Parathyroid adenoma (tissue), 2 donors: ENCODE data around the gene CNTN1.
"Not testable (repeated sequence)": the region's sequence is repeated elsewhere in the genome, so short reads cannot be mapped to it uniquely, and the experiment has no call there.

Experiments used
- H2AFZ ChIP-seq: fragments of 300-600 bp; sonication (generic); one replicate; pipeline ENCODE4 v1.7.0; 2017; ENCODE audit warnings: antibody characterized with exemption, mild to moderate bottlenecking
- H3K27ac ChIP-seq: fragments of 300-600 bp; sonication (generic); one replicate; pipeline ENCODE4 v1.7.0; 2017
- H3K27me3 ChIP-seq: fragments of 300-600 bp; sonication (generic); one replicate; pipeline ENCODE4 v1.7.0; 2017; ENCODE audit warnings: low read length; ENCODE audit not compliant: control insufficient read depth, insufficient read depth
- H3K36me3 ChIP-seq: fragments of 300-600 bp; sonication (generic); one replicate; pipeline ENCODE4 v1.7.0; 2017; ENCODE audit warnings: low read length; ENCODE audit not compliant: control insufficient read depth, insufficient read depth
- H3K4me1 ChIP-seq: fragments of 300-600 bp; sonication (generic); one replicate; pipeline ENCODE4 v1.7.0; 2017; ENCODE audit warnings: control low read depth
- H3K4me2 ChIP-seq: fragments of 300-600 bp; sonication (generic); one replicate; pipeline ENCODE4 v1.7.0; 2017; ENCODE audit warnings: low read length
- H3K4me3 ChIP-seq: fragments of 300-600 bp; sonication (generic); one replicate; pipeline ENCODE4 v1.7.0; 2017; ENCODE audit warnings: low read depth, low read length
- H3K79me2 ChIP-seq: fragments of 300-600 bp; sonication (generic); one replicate; pipeline ENCODE4 v1.7.0; 2017; ENCODE audit warnings: control low read depth
- H3K9ac ChIP-seq: fragments of 300-600 bp; sonication (generic); one replicate; pipeline ENCODE4 v1.7.0; 2017; ENCODE audit warnings: mild to moderate bottlenecking
- H3K9me3 ChIP-seq: fragments of 300-600 bp; sonication (generic); one replicate; pipeline ENCODE4 v1.7.0; 2017; ENCODE audit warnings: low read length; ENCODE audit not compliant: control insufficient read depth
- TF ChIP-seq, protein P1 (sequence below): fragments of 300-600 bp; sonication (generic); IDR thresholded peaks from one replicate; pipeline ENCODE4 v1.7.0; 2017; ENCODE audit warnings: antibody characterized with exemption, mild to moderate bottlenecking
- donor health status: primary hyperparathyroidism.

CNTN1 gene

DNA sequence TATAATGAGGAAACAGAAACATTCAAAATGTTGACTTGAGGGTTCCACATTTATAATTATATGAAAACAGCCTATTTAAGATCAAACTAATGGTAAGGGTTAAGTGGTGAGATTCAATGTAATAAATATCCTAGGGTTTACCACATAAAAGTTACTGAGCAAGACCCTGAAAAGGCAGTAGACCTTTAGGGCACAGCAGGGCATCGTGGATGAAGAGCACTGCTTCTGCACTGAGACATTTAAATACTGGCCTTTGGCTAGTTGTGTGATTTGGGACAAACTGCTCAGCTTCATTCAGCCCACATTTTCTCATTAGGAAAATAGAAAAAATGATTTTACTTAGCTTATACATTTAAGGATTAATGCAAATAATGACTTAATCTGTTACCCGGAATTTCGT lies 42.0 kb downstream of the CNTN1 start:
- Histone ChIP-seq H3K4me3 (no peak overlapping the region), H3K9ac (no peak overlapping the region), H3K27ac (no peak overlapping the region), H3K79me2 (no peaks in the 10 kb centered on the region), H3K9me3 (no peaks in the 10 kb centered on the region), H3K27me3 (no peaks in the 10 kb centered on the region), H3K4me2 (no peak overlapping the region), H2AFZ (no peak overlapping the region), H3K4me1 (no peaks in the 10 kb centered on the region), H3K36me3 (no peaks in the 10 kb centered on the region)
- TF ChIP-seq, protein P1, sequence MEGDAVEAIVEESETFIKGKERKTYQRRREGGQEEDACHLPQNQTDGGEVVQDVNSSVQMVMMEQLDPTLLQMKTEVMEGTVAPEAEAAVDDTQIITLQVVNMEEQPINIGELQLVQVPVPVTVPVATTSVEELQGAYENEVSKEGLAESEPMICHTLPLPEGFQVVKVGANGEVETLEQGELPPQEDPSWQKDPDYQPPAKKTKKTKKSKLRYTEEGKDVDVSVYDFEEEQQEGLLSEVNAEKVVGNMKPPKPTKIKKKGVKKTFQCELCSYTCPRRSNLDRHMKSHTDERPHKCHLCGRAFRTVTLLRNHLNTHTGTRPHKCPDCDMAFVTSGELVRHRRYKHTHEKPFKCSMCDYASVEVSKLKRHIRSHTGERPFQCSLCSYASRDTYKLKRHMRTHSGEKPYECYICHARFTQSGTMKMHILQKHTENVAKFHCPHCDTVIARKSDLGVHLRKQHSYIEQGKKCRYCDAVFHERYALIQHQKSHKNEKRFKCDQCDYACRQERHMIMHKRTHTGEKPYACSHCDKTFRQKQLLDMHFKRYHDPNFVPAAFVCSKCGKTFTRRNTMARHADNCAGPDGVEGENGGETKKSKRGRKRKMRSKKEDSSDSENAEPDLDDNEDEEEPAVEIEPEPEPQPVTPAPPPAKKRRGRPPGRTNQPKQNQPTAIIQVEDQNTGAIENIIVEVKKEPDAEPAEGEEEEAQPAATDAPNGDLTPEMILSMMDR: no peak

DNA sequence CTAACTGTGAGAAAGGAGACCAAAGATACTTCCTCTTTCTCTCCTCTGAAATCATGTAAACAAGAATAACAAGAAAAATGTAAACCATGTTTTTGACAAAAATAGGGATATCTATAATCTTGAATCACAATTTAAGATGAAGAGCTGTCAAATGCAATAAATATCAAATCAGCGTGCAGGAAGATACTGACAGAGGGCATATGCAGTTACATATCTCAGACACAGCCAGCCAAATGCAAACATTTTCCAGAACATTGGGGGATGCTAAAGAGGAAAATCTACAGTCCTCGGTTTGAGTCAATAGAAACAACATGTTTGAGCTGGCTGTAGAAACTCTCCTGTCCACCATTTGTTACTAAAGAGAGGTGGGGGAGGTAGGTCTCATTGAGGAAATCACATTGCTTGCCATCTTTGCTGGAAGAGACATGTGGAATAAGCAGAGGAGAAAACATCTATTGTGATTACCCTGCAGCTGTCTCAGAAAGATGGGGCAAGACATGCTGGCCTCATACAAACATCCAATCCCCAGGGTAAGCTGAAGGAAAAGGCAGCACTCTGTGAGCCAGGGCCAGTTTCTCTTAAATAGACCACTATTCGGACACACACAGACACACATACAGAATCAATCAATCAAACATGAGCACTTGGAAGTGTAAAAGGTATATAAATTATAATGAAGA lies 43.5 kb downstream of the CNTN1 start:
- Histone ChIP-seq H3K79me2 (no peaks in the 10 kb centered on the region), H3K4me3 (no peak overlapping the region), H2AFZ (no peak overlapping the region), H3K36me3 (no peaks in the 10 kb centered on the region), H3K27me3 (no peaks in the 10 kb centered on the region), H3K9me3 (no peaks in the 10 kb centered on the region), H3K4me2 (no peak overlapping the region), H3K9ac (no peak overlapping the region), H3K27ac (no peak overlapping the region), H3K4me1 (no peaks in the 10 kb centered on the region)
- TF ChIP-seq, protein P1: no peak

DNA sequence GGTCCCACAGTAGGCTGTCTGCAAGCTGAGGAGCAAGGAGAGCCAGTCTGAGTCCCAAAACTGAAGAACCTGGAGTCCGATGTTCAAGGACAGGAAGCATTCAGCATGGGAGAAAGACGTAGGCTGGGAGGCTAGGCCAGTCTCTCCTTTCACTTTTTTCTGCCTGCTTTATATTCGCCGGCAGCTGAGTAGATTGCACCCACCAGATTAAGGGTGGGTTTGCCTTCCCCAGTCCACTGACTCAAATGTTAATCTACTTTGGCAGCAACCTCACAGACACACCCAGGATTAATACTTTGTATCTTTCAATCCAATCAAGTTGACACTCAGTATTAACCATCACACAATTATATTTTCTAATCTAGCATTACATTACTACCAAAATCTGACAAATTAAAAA lies 45.2 kb downstream of the CNTN1 start:
- H3K79me2 ChIP-seq, H3K9ac ChIP-seq, H3K36me3 ChIP-seq, H3K27ac ChIP-seq, H3K27me3 ChIP-seq, H3K9me3 ChIP-seq, H2AFZ ChIP-seq, H3K4me3 ChIP-seq, H3K4me2 ChIP-seq, H3K4me1 ChIP-seq: not testable (repeated sequence)

DNA sequence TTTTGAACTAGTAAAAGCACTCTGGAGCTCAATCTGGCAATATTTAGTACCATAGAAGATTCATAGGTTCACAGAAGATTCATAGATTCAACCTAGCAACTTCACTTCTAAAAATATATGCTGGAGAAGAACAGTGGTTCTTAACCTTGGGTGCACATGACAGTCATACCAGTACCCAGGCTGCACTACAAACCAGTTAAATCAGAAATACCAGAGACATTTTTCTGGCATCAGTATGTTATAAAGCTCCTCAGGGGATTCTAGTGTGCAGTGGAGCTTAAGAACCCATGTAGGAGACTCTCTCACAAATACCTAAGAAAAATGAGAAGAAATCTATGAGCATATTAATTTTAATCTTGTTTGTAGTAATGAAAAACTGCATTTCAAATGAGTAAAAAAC lies 46.6 kb downstream of the CNTN1 start:
- Histone ChIP-seq H3K4me1 (no peaks in the 10 kb centered on the region), H3K27ac (no peak overlapping the region), H3K36me3 (no peaks in the 10 kb centered on the region), H2AFZ (no peak overlapping the region), H3K9me3 (no peaks in the 10 kb centered on the region), H3K27me3 (no peaks in the 10 kb centered on the region), H3K4me3 (no peak overlapping the region), H3K9ac (no peak overlapping the region), H3K4me2 (no peak overlapping the region), H3K79me2 (no peaks in the 10 kb centered on the region)
- TF ChIP-seq, protein P1: no peak

DNA sequence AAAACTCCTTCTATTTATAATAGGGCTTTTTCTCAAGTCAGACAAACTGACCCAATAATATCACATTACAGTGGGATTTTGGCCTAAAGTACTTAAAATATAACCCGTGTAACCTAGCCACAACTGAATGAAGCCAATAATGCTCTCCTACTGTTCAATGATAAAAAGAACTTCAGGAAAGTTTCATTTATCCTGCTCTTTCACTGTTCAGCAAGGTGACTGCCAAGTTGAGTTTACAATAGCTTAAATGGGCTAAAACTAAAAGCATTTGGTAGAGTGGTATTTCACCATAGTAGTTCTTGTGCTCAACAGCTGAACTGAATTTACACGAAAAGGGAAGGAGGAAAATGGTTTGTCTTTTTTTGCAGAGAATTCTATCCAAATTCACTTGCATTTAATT lies 49.8 kb downstream of the CNTN1 start:
- Histone ChIP-seq H3K4me3 (no peak overlapping the region), H3K27me3 (no peaks in the 10 kb centered on the region), H3K9ac (no peak overlapping the region), H3K79me2 (no peaks in the 10 kb centered on the region), H3K4me1 (no peaks in the 10 kb centered on the region), H3K27ac (no peak overlapping the region), H2AFZ (no peak overlapping the region), H3K36me3 (no peaks in the 10 kb centered on the region), H3K4me2 (no peak overlapping the region), H3K9me3 (no peaks in the 10 kb centered on the region)
- TF ChIP-seq, protein P1: no peak
